HL-60 (cell line): ENCODE results near the gene GAB4.

ENCODE experiments used
- POLR2AphosphoS5 ChIP-seq: IDR thresholded peaks from 2 replicates; pipeline ENCODE4 v1.6.1; 2012; ENCODE audit warnings: low read depth
- REST ChIP-seq: IDR thresholded peaks from 2 replicates; pipeline ENCODE4 v1.6.1; 2012; ENCODE audit warnings: low read depth; ENCODE audit not compliant: insufficient replicate concordance

GRCh38 chr22:16968218-16968595 is 39.8 kb downstream of the GAB4 start:
- TF ChIP-seq POLR2AphosphoS5 (no peak), REST (no peak)
